DND-41 (cell line): Measurements from ENCODE around the gene SLC2A13.
"Not testable (repeated sequence)": the region's sequence is repeated elsewhere in the genome, so short reads cannot be mapped to it uniquely, and the experiment has no call there.

Source experiments
- ATAC-seq: fragments of 200-7000 bp; cut with Tn5 transposase; 3 replicates; pipeline ENCODE4 v1.9.1; 2021; ENCODE audit warnings: low read depth; ENCODE audit not compliant: insufficient read depth
- DNase-seq: peaks from one replicate; pipeline ENCODE4 v3.0.0-alpha.2; 2020
- H2AFZ ChIP-seq: 2 replicates; pipeline ENCODE4 v1.6.0; 2012; ENCODE audit warnings: low read depth, low read length
- H3K27ac ChIP-seq: 2 replicates; pipeline ENCODE4 v1.5.1; 2012; ENCODE audit warnings: low read length, inconsistent platforms
- H3K27me3 ChIP-seq: fragments of 200-600 bp; sonication (generic); 2 replicates; pipeline ENCODE4 v1.6.0; 2012; ENCODE audit warnings: low read length, mild to moderate bottlenecking, inconsistent platforms; ENCODE audit not compliant: insufficient read depth, poor library complexity
- H3K36me3 ChIP-seq: 2 replicates; pipeline ENCODE4 v1.5.1; 2012; ENCODE audit warnings: low read length, inconsistent platforms; ENCODE audit not compliant: insufficient read depth
- H3K4me1 ChIP-seq: 2 replicates; pipeline ENCODE4 v1.5.1; 2012; ENCODE audit warnings: mild to moderate bottlenecking, low read length; ENCODE audit not compliant: insufficient read depth
- H3K4me2 ChIP-seq: 2 replicates; pipeline ENCODE4 v1.6.0; 2012; ENCODE audit warnings: mild to moderate bottlenecking, moderate library complexity, low read length, inconsistent platforms; ENCODE audit not compliant: insufficient read depth
- H3K4me3 ChIP-seq, 2 experiments: fragments of 200-600 bp in 1 of 2; shearing (Covaris generic) in 1 of 2; 2 replicates each; pipeline ENCODE4 v1.5.1; 2012 to 2016; ENCODE audit warnings: inconsistent platforms in 2 of 2, low read length in 2 of 2, mild to moderate bottlenecking in 2 of 2, low read depth in 1 of 2, moderate library complexity in 1 of 2
- H3K79me2 ChIP-seq: 2 replicates; pipeline ENCODE4 v1.6.0; 2012; ENCODE audit warnings: low read length, inconsistent platforms; ENCODE audit not compliant: insufficient read depth
- H3K9ac ChIP-seq: 2 replicates; pipeline ENCODE4 v1.6.0; 2012; ENCODE audit warnings: low read depth, mild to moderate bottlenecking, inconsistent platforms, low read length, moderate library complexity
- H3K9me3 ChIP-seq: 2 replicates; pipeline ENCODE4 v1.5.1; 2012; ENCODE audit warnings: low read length, moderate library complexity, mild to moderate bottlenecking, inconsistent platforms; ENCODE audit not compliant: insufficient read depth, severe bottlenecking
- H4K20me1 ChIP-seq: 2 replicates; pipeline ENCODE4 v1.6.0; 2012; ENCODE audit warnings: low read length; ENCODE audit not compliant: insufficient read depth
- EZH2 ChIP-seq: IDR thresholded peaks from 3 replicates; pipeline ENCODE4 v1.6.1; 2012; ENCODE audit warnings: borderline replicate concordance, low read depth, mild to moderate bottlenecking, moderate library complexity, low read length, inconsistent platforms; ENCODE audit not compliant: severe bottlenecking
- TF ChIP-seq, protein P1 (sequence below): IDR thresholded peaks from 2 replicates; pipeline ENCODE4 v1.5.1; 2012; ENCODE audit warnings: borderline replicate concordance, low read length, moderate library complexity, mild to moderate bottlenecking; ENCODE audit not compliant: poor library complexity, severe bottlenecking; ENCODE audit errors: extremely low read depth

SLC2A13 gene

DNA sequence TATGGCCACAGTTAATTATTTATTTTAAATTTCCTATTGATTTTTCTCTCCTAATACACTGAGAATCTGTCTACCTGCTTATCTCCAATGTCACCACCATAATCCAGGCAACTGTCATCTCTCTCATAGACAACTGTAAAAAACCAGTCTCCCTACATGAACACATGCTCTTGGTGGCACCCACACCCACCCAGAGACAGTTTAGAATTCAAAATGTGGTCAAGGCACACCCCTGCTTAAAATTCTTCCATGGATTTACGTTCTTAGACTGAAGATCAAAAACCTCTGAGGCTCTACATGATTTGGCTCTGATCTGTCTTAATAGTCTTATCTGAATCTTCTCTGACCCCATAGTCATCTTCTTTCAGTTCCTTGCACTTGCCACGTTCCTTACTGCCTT, 245.2 kb downstream of the SLC2A13 start:
- TF ChIP-seq EZH2: no peak
- TF ChIP-seq, protein P1, sequence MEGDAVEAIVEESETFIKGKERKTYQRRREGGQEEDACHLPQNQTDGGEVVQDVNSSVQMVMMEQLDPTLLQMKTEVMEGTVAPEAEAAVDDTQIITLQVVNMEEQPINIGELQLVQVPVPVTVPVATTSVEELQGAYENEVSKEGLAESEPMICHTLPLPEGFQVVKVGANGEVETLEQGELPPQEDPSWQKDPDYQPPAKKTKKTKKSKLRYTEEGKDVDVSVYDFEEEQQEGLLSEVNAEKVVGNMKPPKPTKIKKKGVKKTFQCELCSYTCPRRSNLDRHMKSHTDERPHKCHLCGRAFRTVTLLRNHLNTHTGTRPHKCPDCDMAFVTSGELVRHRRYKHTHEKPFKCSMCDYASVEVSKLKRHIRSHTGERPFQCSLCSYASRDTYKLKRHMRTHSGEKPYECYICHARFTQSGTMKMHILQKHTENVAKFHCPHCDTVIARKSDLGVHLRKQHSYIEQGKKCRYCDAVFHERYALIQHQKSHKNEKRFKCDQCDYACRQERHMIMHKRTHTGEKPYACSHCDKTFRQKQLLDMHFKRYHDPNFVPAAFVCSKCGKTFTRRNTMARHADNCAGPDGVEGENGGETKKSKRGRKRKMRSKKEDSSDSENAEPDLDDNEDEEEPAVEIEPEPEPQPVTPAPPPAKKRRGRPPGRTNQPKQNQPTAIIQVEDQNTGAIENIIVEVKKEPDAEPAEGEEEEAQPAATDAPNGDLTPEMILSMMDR: no peak
- ATAC-seq: no peak

DNA sequence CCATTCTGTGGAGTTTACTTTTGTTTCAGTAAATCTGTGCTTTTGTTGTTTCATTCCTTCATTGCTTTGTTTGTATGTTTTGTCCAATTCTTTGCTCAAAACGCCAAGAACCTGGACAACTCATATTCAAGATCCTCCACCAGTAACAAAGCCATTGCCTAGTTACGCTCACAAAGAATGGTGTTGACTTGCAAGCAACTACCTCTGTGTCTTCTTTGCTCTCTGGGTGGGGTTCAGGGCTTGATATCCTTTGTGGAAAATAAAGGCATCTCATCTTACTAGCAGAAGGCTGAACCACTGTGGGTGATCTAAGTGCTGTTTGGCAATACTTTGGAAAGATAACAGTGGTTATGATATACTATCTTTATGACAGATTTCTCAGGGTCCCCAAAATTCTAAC, 252.9 kb downstream of the SLC2A13 start:
- Histone ChIP-seq H3K9ac (no peak overlapping the region), H2AFZ (no peak overlapping the region), H3K4me3 (no peak overlapping the region), H3K27ac (no peak overlapping the region), H3K4me1 (no peaks in the 10 kb centered on the region), H3K4me2 (no peak overlapping the region), H3K79me2 (no peaks in the 10 kb centered on the region), H3K27me3 (no peaks in the 10 kb centered on the region), H3K9me3 (no peaks in the 10 kb centered on the region), H3K36me3 (no peaks in the 10 kb centered on the region), H4K20me1 (no peaks in the 10 kb centered on the region)
- no peak for ATAC-seq
- TF ChIP-seq EZH2: no peak
- DNase-seq: no peak

More for the DNA sequence above, 245.2 kb downstream of the SLC2A13 start:
- H3K36me3 ChIP-seq: no peaks in the 10 kb centered on the region
- no peak overlapping the region for H3K4me3 ChIP-seq
- no peak overlapping the region for H3K4me2 ChIP-seq
- H3K79me2 ChIP-seq: no peaks in the 10 kb centered on the region
- no peak overlapping the region for H2AFZ ChIP-seq
- H3K9me3 ChIP-seq: no peaks in the 10 kb centered on the region
- no peaks in the 10 kb centered on the region for H4K20me1 ChIP-seq
- H3K27ac ChIP-seq: no peak overlapping the region
- H3K9ac ChIP-seq: no peak overlapping the region
- no peaks in the 10 kb centered on the region for H3K27me3 ChIP-seq
- no peak for DNase-seq
- H3K4me1 ChIP-seq: no peaks in the 10 kb centered on the region

DNA sequence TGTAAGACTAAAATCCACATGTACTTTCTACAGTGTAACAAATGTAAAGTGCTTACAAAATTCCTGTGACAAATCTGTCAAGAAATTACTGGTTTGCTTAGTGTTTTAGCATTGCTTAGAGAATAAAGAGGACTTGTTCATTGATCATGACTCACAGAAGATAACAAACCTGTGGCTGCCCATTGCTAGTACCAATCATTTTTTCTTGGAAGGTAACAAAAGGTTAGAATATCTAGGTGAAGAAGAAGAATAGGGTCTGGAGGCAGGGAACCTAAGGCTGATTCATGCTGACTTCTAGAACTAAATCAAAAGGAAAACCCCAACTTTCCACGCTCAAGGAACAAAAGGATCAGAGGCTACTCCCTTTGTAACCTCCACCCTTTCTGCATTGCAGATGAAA, 253.5 kb downstream of the SLC2A13 start:
- Histone ChIP-seq H3K9me3 (no peaks in the 10 kb centered on the region), H3K27ac (no peak overlapping the region)
- no peak for ATAC-seq

DNA sequence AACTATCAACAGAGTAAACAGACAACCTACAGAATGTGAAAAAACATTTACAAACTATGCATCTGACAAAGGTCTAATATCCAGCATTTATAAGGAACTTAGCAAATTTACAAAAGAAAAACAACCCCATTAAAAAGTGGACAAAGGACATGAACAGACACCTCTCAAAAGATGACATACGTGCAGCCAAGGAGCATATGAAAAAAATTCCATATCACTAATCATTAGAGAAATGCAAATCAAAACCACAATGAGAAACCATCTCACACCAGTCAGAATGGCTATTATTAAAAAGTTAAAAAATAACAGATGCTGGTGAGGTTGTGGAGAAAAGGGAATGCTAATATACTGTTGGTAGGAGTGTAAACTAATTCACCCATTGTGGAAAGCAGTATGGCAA, 257.7 kb downstream of the SLC2A13 start:
- not testable (repeated sequence) for DNase-seq, H2AFZ ChIP-seq, H3K4me1 ChIP-seq, H3K9ac ChIP-seq, H3K4me2 ChIP-seq, H3K27me3 ChIP-seq, H3K4me3 ChIP-seq, H3K36me3 ChIP-seq, ATAC-seq, H3K79me2 ChIP-seq, H4K20me1 ChIP-seq, H3K9me3 ChIP-seq, H3K27ac ChIP-seq

More for the DNA sequence above, 253.5 kb downstream of the SLC2A13 start:
- Histone ChIP-seq H3K27me3 (no peaks in the 10 kb centered on the region), H3K36me3 (no peaks in the 10 kb centered on the region), H3K79me2 (no peaks in the 10 kb centered on the region), H3K4me1 (no peaks in the 10 kb centered on the region), H3K4me3 (no peak overlapping the region), H4K20me1 (no peaks in the 10 kb centered on the region), H2AFZ (no peak overlapping the region), H3K4me2 (no peak overlapping the region), H3K9ac (no peak overlapping the region)
- DNase-seq: no peak
- TF ChIP-seq, protein P1: no peak
- no peak for TF ChIP-seq EZH2
